Left lung (tissue), 10 donors: Measurements from ENCODE around the gene BICC1. TPM values are rescaled to one million over a fixed set of nuclear protein-coding genes. Genes with fewer than 3 reads are reported as not detected.

Experiments used
- ATAC-seq: fragments of 200-7000 bp; cut with Tn5 transposase; one replicate; pipeline ENCODE4 v1.9.1; 2020; ENCODE audit warnings: moderate library complexity
- DNase-seq, 4 donors: peaks; one replicate each; pipeline ENCODE4 v3.0.0-alpha.2; 2013 to 2020
- H3K27ac ChIP-seq, 2 donors: fragments of 200-600 bp; sonication (generic) in 1 of 2; one replicate each; pipeline versions ENCODE4 v1.5.0 to v1.8.0; 2020 to 2021
- H3K27me3 ChIP-seq, 2 donors: fragments of 200-600 bp; sonication (generic) in 1 of 2; one replicate each; pipeline versions ENCODE4 v1.5.0 to v1.8.0; 2020 to 2021
- H3K36me3 ChIP-seq, 2 donors: fragments of 200-600 bp; sonication (generic) in 1 of 2; one replicate each; pipeline versions ENCODE4 v1.5.0 to v1.8.0; 2020 to 2021
- H3K4me1 ChIP-seq, 2 donors: fragments of 200-600 bp; one replicate each; pipeline ENCODE4 v1.8.0; 2021
- H3K4me3 ChIP-seq, 2 donors: fragments of 200-600 bp; sonication (generic) in 1 of 2; one replicate each; pipeline versions ENCODE4 v1.5.0 to v1.8.0; 2020 to 2021; ENCODE audit warnings: mild to moderate bottlenecking in 1 of 2
- H3K9me3 ChIP-seq, 2 donors: fragments of 200-600 bp; sonication (generic) in 1 of 2; one replicate each; pipeline versions ENCODE4 v1.5.0 to v1.8.0; 2020 to 2021
- CTCF ChIP-seq, 2 donors: fragments of 200-600 bp; sonication (generic) in 1 of 2; IDR thresholded peaks; one replicate each; pipeline versions ENCODE4 v1.5.0 to v1.8.0; 2021; ENCODE audit warnings: antibody characterized with exemption in 2 of 2
- intact Hi-C, 2 donors: fragments of 100-400 bp; cut with DNase I; formaldehyde crosslinking; loops; one replicate each; pipeline versions ENCODE4 v1.11.2 to v1.14.2; 2022
- polyA plus RNA-seq, 6 donors: library from polyadenylated mRNA; unstranded; fragments of 120-200 nt; gene quantifications; one replicate each; pipeline ENCODE4 v1.2.1, GENCODE V29; 2013; ENCODE audit not compliant: insufficient read length in 6 of 6
- total RNA-seq, 2 donors: library from RNA; stranded (reverse); fragmentation: NEBNext Ultra II Directional; extraction: Animal tissue kit (Norgen Biotek cat#: 25700); gene quantifications; one replicate each; pipeline ENCODE4 v1.2.1, GENCODE V29; 2021
- donor health status: DM: no; HTN: yes; CAD: no.
- donor health status: DM: no; HTN: no; CAD: no.

Gene BICC1
- total and polyA plus RNA-seq, 8 donors: 10.9 to 47.4 (median 37.1) TPM

GRCh38 chr10:58806323-58806722 is 293.7 kb downstream of the BICC1 start:
- no peaks in the 10 kb centered on the region for H3K36me3 ChIP-seq
- ATAC-seq (peak; percentile 30), DNase-seq (no peak)
- no peak for TF ChIP-seq CTCF (IDR thresholded peaks at IDR 0.05)
- no peaks in the 10 kb centered on the region for H3K9me3 ChIP-seq
- H3K27ac ChIP-seq: no peak overlapping the region
- H3K27me3 ChIP-seq: no peaks in the 10 kb centered on the region
- H3K4me1 ChIP-seq: no peaks in the 10 kb centered on the region
- H3K4me3 ChIP-seq: no peak overlapping the region
- intact Hi-C loops: no loop called here

GRCh38 chr10:58806970-58807628 is 294.4 kb downstream of the BICC1 start:
- intact Hi-C loops: no loop called here
- Histone ChIP-seq H3K4me3 (no peak overlapping the region), H3K27me3 (no peaks in the 10 kb centered on the region), H3K4me1 (no peaks in the 10 kb centered on the region), H3K9me3 (no peaks in the 10 kb centered on the region), H3K36me3 (no peaks in the 10 kb centered on the region), H3K27ac (no peak overlapping the region)
- ATAC-seq: peak; percentile 29
- DNase-seq: no peak
- no peak for TF ChIP-seq CTCF (IDR thresholded peaks at IDR 0.05)

GRCh38 chr10:58807629-58808022 is 295.0 kb downstream of the BICC1 start:
- no peak for TF ChIP-seq CTCF (IDR thresholded peaks at IDR 0.05)
- DNase-seq (no peak), ATAC-seq (peak; percentile 77)
- Histone ChIP-seq H3K4me3 (no peak overlapping the region), H3K9me3 (no peaks in the 10 kb centered on the region), H3K36me3 (no peaks in the 10 kb centered on the region), H3K27me3 (no peaks in the 10 kb centered on the region), H3K27ac (no peak overlapping the region), H3K4me1 (no peaks in the 10 kb centered on the region)
- intact Hi-C loops: no loop called here

- Histone ChIP-seq H3K4me1 (no peaks in the 10 kb centered on the region), H3K9me3 (no peaks in the 10 kb centered on the region), H3K36me3 (no peaks in the 10 kb centered on the region), H3K27ac (no peak overlapping the region), H3K4me3 (no peak overlapping the region), H3K27me3 (no peaks in the 10 kb centered on the region)
- intact Hi-C loops: no loop called here
- TF ChIP-seq CTCF (IDR thresholded peaks at IDR 0.05): no peak
- DNase-seq: no peak
- no peak for ATAC-seq
These were observed 298.1 kb downstream of the BICC1 start for GRCh38 chr10:58810751-58811150.

GRCh38 chr10:58813573-58813972 is 300.9 kb downstream of the BICC1 start:
- no peak overlapping the region for H3K27ac ChIP-seq
- H3K36me3 ChIP-seq: no peaks in the 10 kb centered on the region
- no peak for DNase-seq
- H3K27me3 ChIP-seq: no peaks in the 10 kb centered on the region
- no peak overlapping the region for H3K4me3 ChIP-seq
- intact Hi-C loops: no loop called here
- H3K9me3 ChIP-seq: no peaks in the 10 kb centered on the region
- no peaks in the 10 kb centered on the region for H3K4me1 ChIP-seq
- ATAC-seq: no peak
- no peak for TF ChIP-seq CTCF (IDR thresholded peaks at IDR 0.05)
